HG02852 (cell line): Measurements from ENCODE around the gene LCE2D.

ENCODE experiments used
- ATAC-seq: cut with Tn5 transposase; IDR thresholded peaks from one replicate; pipeline ENCODE4 v1.9.1; 2021; ENCODE audit warnings: mild to moderate bottlenecking, moderate library complexity; ENCODE audit not compliant: unreplicated experiment

LCE2D gene

GRCh38 chr1:152697701-152698600 is 34.8 kb downstream of the LCE2D start, which contains the start of gene LCE2A:
Gene LCE2A, plus strand, starts transcription at chr1:152698345. Its CDS starts 557 bp downstream, at chr1:152698902.
- no peak for ATAC-seq

GRCh38 chr1:152699746-152700145 is 36.6 kb downstream of the LCE2D start:
- ATAC-seq: no peak

- no peak for ATAC-seq
Measured at GRCh38 chr1:152707860-152708259, 44.7 kb downstream of the LCE2D start, which contains the start of gene LCE4A. Gene LCE4A, plus strand, starts transcription at chr1:152708160. Its CDS starts 916 bp downstream, at chr1:152709076.
